Measurements from ENCODE around the gene NBEA. TPM values are rescaled to one million over a fixed set of nuclear protein-coding genes. Genes with fewer than 3 reads are reported as not detected.

Gene NBEA
- total RNA-seq, 1 donor from 2014 or later: 6.1 TPM

GRCh38 chr13:35501661-35502235, 559.7 kb downstream of the NBEA start:
- H3K4me3 ChIP-seq (ENCODE audit: low read depth, low read length): no peak overlapping the region
- H3K36me3 ChIP-seq (ENCODE audit: control insufficient read depth, insufficient read depth, low read length): no peaks in the 10 kb centered on the region
- DNase-seq (ENCODE audit: low read depth): no peak
- H3K27me3 ChIP-seq (ENCODE audit: control insufficient read depth, insufficient read depth, low read length): no peaks in the 10 kb centered on the region
- TF ChIP-seq CTCF (IDR thresholded peaks at IDR 0.05; ENCODE audit: insufficient read depth, low read length, poor library complexity, severe bottlenecking): no peak

- TF ChIP-seq CTCF (IDR thresholded peaks at IDR 0.05; ENCODE audit: insufficient read depth, low read length, poor library complexity, severe bottlenecking): no peak
- no peaks in the 10 kb centered on the region for H3K36me3 ChIP-seq (ENCODE audit: control insufficient read depth, insufficient read depth, low read length)
- DNase-seq (ENCODE audit: low read depth): no peak
- H3K4me3 ChIP-seq (ENCODE audit: low read depth, low read length): no peak overlapping the region
- no peaks in the 10 kb centered on the region for H3K27me3 ChIP-seq (ENCODE audit: control insufficient read depth, insufficient read depth, low read length)
Observed at GRCh38 chr13:35502456-35502855, 560.4 kb downstream of the NBEA start.

GRCh38 chr13:35512271-35512920, 570.3 kb downstream of the NBEA start:
- no peaks in the 10 kb centered on the region for H3K27me3 ChIP-seq (ENCODE audit: control insufficient read depth, insufficient read depth, low read length)
- peak; percentile 28 for DNase-seq (ENCODE audit: low read depth)

GRCh38 chr13:35514061-35514477, 572.0 kb downstream of the NBEA start:
- no peak for DNase-seq (ENCODE audit: low read depth)
- H3K27me3 ChIP-seq (ENCODE audit: control insufficient read depth, insufficient read depth, low read length): no peaks in the 10 kb centered on the region
- H3K4me3 ChIP-seq (ENCODE audit: low read depth, low read length): no peak overlapping the region
- TF ChIP-seq CTCF (IDR thresholded peaks at IDR 0.05; ENCODE audit: insufficient read depth, low read length, poor library complexity, severe bottlenecking): no peak
- H3K36me3 ChIP-seq (ENCODE audit: control insufficient read depth, insufficient read depth, low read length): no peaks in the 10 kb centered on the region

More at GRCh38 chr13:35512271-35512920, 570.3 kb downstream of the NBEA start:
- no peak for TF ChIP-seq CTCF (IDR thresholded peaks at IDR 0.05; ENCODE audit: insufficient read depth, low read length, poor library complexity, severe bottlenecking)
- no peaks in the 10 kb centered on the region for H3K36me3 ChIP-seq (ENCODE audit: control insufficient read depth, insufficient read depth, low read length)
- H3K4me3 ChIP-seq (ENCODE audit: low read depth, low read length): no peak overlapping the region

- no peak for DNase-seq (ENCODE audit: low read depth)
- Histone ChIP-seq H3K27me3 (ENCODE audit: control insufficient read depth, insufficient read depth, low read length) (no peaks in the 10 kb centered on the region), H3K36me3 (ENCODE audit: control insufficient read depth, insufficient read depth, low read length) (no peaks in the 10 kb centered on the region), H3K4me3 (ENCODE audit: low read depth, low read length) (no peak overlapping the region)
- no peak for TF ChIP-seq CTCF (IDR thresholded peaks at IDR 0.05; ENCODE audit: insufficient read depth, low read length, poor library complexity, severe bottlenecking)
Observed at GRCh38 chr13:35514801-35515502, 572.9 kb downstream of the NBEA start.

All from kidney epithelial cell (primary cell).